ENCODE measurements around the gene SAMD7.

Gene SAMD7

GRCh38 chr3:169911272-169911671, at the start of gene SAMD7:
Gene SAMD7 (plus strand): TSS chr3:169911572. CDS start chr3:169919499, 7,927 bp downstream.
- no peak for DNase-seq (ENCODE audit: low read depth, low spot score)

- DNase-seq (ENCODE audit: low read depth, low spot score) = no peak
Measured at GRCh38 chr3:169861871-169862270, 49.5 kb upstream of the SAMD7 start.

GRCh38 chr3:169863458-169863899, 47.9 kb upstream of the SAMD7 start:
- peak; percentile 24 for DNase-seq (ENCODE audit: low read depth, low spot score)

- no peak for DNase-seq (ENCODE audit: low read depth, low spot score)
Measured at GRCh38 chr3:169864270-169864669, 47.1 kb upstream of the SAMD7 start.

GRCh38 chr3:169865176-169865767, 46.1 kb upstream of the SAMD7 start:
- no peak for DNase-seq (ENCODE audit: low read depth, low spot score)

GRCh38 chr3:169867584-169868210, 43.7 kb upstream of the SAMD7 start:
- DNase-seq (ENCODE audit: low read depth, low spot score) = no peak

- DNase-seq (ENCODE audit: low read depth, low spot score) = no peak
Measured at GRCh38 chr3:169868369-169868768, 43.0 kb upstream of the SAMD7 start.

- DNase-seq (ENCODE audit: low read depth, low spot score) = no peak
Measured at GRCh38 chr3:169869484-169870220, 41.7 kb upstream of the SAMD7 start, which contains the start of gene LRRC31. Gene LRRC31 (minus strand): TSS chr3:169869935. CDS start chr3:169869807, 128 bp downstream.

- DNase-seq (ENCODE audit: low read depth, low spot score) = no peak
Measured at GRCh38 chr3:169871129-169871886, 40.1 kb upstream of the SAMD7 start.

GRCh38 chr3:169879013-169879557, 32.3 kb upstream of the SAMD7 start:
- no peak for DNase-seq (ENCODE audit: low read depth, low spot score)

- DNase-seq (ENCODE audit: low read depth, low spot score) = no peak
Measured at GRCh38 chr3:169879845-169880575, 31.4 kb upstream of the SAMD7 start.

GRCh38 chr3:169880576-169881250, 30.7 kb upstream of the SAMD7 start:
- DNase-seq (ENCODE audit: low read depth, low spot score) = no peak

- DNase-seq (ENCODE audit: low read depth, low spot score) = no peak
Measured at GRCh38 chr3:169886671-169887070, 24.7 kb upstream of the SAMD7 start.

GRCh38 chr3:169891886-169892285, 19.5 kb upstream of the SAMD7 start:
- DNase-seq (ENCODE audit: low read depth, low spot score) = no peak

GRCh38 chr3:169894110-169894509, 17.3 kb upstream of the SAMD7 start:
- no peak for DNase-seq (ENCODE audit: low read depth, low spot score)

GRCh38 chr3:169895072-169895471, 16.3 kb upstream of the SAMD7 start:
- no peak for DNase-seq (ENCODE audit: low read depth, low spot score)

- no peak for DNase-seq (ENCODE audit: low read depth, low spot score)
Measured at GRCh38 chr3:169897284-169897683, 14.1 kb upstream of the SAMD7 start.

- no peak for DNase-seq (ENCODE audit: low read depth, low spot score)
Measured at GRCh38 chr3:169901453-169901852, 9.9 kb upstream of the SAMD7 start.

- DNase-seq (ENCODE audit: low read depth, low spot score) = no peak
Measured at GRCh38 chr3:169905404-169905803, 6.0 kb upstream of the SAMD7 start.

- no peak for DNase-seq (ENCODE audit: low read depth, low spot score)
Measured at GRCh38 chr3:169907476-169907875, 3.9 kb upstream of the SAMD7 start.
